ENCODE results near the gene RAD18.

The RAD18 gene

GRCh38 chr3:8978551-8978950 is 15.3 kb upstream of the RAD18 start:
- H3K36me3 ChIP-seq (ENCODE audit: control insufficient read depth, insufficient read depth, low read length) = no peaks in the 10 kb centered on the region
- H3K27me3 ChIP-seq (replicated peaks; ENCODE audit: control insufficient read depth, insufficient read depth, low read length, poor library complexity, severe bottlenecking) = no peaks in the 10 kb centered on the region
- no peak overlapping the region for H3K27ac ChIP-seq (ENCODE audit: insufficient read depth, low read length, poor library complexity, severe bottlenecking)
- no peak for DNase-seq
- no peaks in the 10 kb centered on the region for H3K4me1 ChIP-seq (ENCODE audit: control insufficient read depth, insufficient read depth, low read length, poor library complexity, severe bottlenecking)
- no peak overlapping the region for H3K4me3 ChIP-seq (ENCODE audit: insufficient read depth, low read depth, low read length, poor library complexity, severe bottlenecking)
- no peaks in the 10 kb centered on the region for H3K9me3 ChIP-seq (ENCODE audit: control insufficient read depth, low read length)

- Histone ChIP-seq H3K4me1 (ENCODE audit: control insufficient read depth, insufficient read depth, low read length, poor library complexity, severe bottlenecking) (no peaks in the 10 kb centered on the region), H3K27ac (ENCODE audit: insufficient read depth, low read length, poor library complexity, severe bottlenecking) (no peak overlapping the region), H3K27me3 (replicated peaks; ENCODE audit: control insufficient read depth, insufficient read depth, low read length, poor library complexity, severe bottlenecking) (no peaks in the 10 kb centered on the region), H3K36me3 (ENCODE audit: control insufficient read depth, insufficient read depth, low read length) (no peaks in the 10 kb centered on the region), H3K4me3 (ENCODE audit: insufficient read depth, low read depth, low read length, poor library complexity, severe bottlenecking) (no peak overlapping the region), H3K9me3 (ENCODE audit: control insufficient read depth, low read length) (no peaks in the 10 kb centered on the region)
- no peak for DNase-seq
Measured at GRCh38 chr3:8976540-8977182, 13.4 kb upstream of the RAD18 start.

- H3K4me1 ChIP-seq (ENCODE audit: control insufficient read depth, insufficient read depth, low read length, poor library complexity, severe bottlenecking) = no peaks in the 10 kb centered on the region
- no peak for DNase-seq
- no peaks in the 10 kb centered on the region for H3K9me3 ChIP-seq (ENCODE audit: control insufficient read depth, low read length)
- no peaks in the 10 kb centered on the region for H3K36me3 ChIP-seq (ENCODE audit: control insufficient read depth, insufficient read depth, low read length)
- no peak overlapping the region for H3K4me3 ChIP-seq (ENCODE audit: insufficient read depth, low read depth, low read length, poor library complexity, severe bottlenecking)
- H3K27ac ChIP-seq (ENCODE audit: insufficient read depth, low read length, poor library complexity, severe bottlenecking) = no peak overlapping the region
- H3K27me3 ChIP-seq (replicated peaks; ENCODE audit: control insufficient read depth, insufficient read depth, low read length, poor library complexity, severe bottlenecking) = no peaks in the 10 kb centered on the region
Measured at GRCh38 chr3:8975081-8976020, 12.1 kb upstream of the RAD18 start.

GRCh38 chr3:8974458-8974857 is 11.2 kb upstream of the RAD18 start:
- Histone ChIP-seq H3K4me1 (ENCODE audit: control insufficient read depth, insufficient read depth, low read length, poor library complexity, severe bottlenecking) (no peaks in the 10 kb centered on the region), H3K4me3 (ENCODE audit: insufficient read depth, low read depth, low read length, poor library complexity, severe bottlenecking) (no peak overlapping the region), H3K36me3 (ENCODE audit: control insufficient read depth, insufficient read depth, low read length) (no peaks in the 10 kb centered on the region), H3K27ac (ENCODE audit: insufficient read depth, low read length, poor library complexity, severe bottlenecking) (no peak overlapping the region), H3K9me3 (ENCODE audit: control insufficient read depth, low read length) (no peaks in the 10 kb centered on the region), H3K27me3 (replicated peaks; ENCODE audit: control insufficient read depth, insufficient read depth, low read length, poor library complexity, severe bottlenecking) (no peaks in the 10 kb centered on the region)
- no peak for DNase-seq

- H3K36me3 ChIP-seq (ENCODE audit: control insufficient read depth, insufficient read depth, low read length) = no peaks in the 10 kb centered on the region
- no peaks in the 10 kb centered on the region for H3K4me1 ChIP-seq (ENCODE audit: control insufficient read depth, insufficient read depth, low read length, poor library complexity, severe bottlenecking)
- no peak overlapping the region for H3K27ac ChIP-seq (ENCODE audit: insufficient read depth, low read length, poor library complexity, severe bottlenecking)
- no peak for DNase-seq
- no peak overlapping the region for H3K4me3 ChIP-seq (ENCODE audit: insufficient read depth, low read depth, low read length, poor library complexity, severe bottlenecking)
- H3K27me3 ChIP-seq (replicated peaks; ENCODE audit: control insufficient read depth, insufficient read depth, low read length, poor library complexity, severe bottlenecking) = no peaks in the 10 kb centered on the region
- no peaks in the 10 kb centered on the region for H3K9me3 ChIP-seq (ENCODE audit: control insufficient read depth, low read length)
Measured at GRCh38 chr3:8972639-8973038, 9.4 kb upstream of the RAD18 start.

GRCh38 chr3:8970971-8971589 is 7.8 kb upstream of the RAD18 start:
- no peaks in the 10 kb centered on the region for H3K36me3 ChIP-seq (ENCODE audit: control insufficient read depth, insufficient read depth, low read length)
- H3K9me3 ChIP-seq (ENCODE audit: control insufficient read depth, low read length) = no peaks in the 10 kb centered on the region
- H3K4me3 ChIP-seq (ENCODE audit: insufficient read depth, low read depth, low read length, poor library complexity, severe bottlenecking) = no peak overlapping the region
- no peaks in the 10 kb centered on the region for H3K27me3 ChIP-seq (replicated peaks; ENCODE audit: control insufficient read depth, insufficient read depth, low read length, poor library complexity, severe bottlenecking)
- no peaks in the 10 kb centered on the region for H3K4me1 ChIP-seq (ENCODE audit: control insufficient read depth, insufficient read depth, low read length, poor library complexity, severe bottlenecking)
- H3K27ac ChIP-seq (ENCODE audit: insufficient read depth, low read length, poor library complexity, severe bottlenecking) = no peak overlapping the region
- peak; percentile 42 to 61 (median 49) for DNase-seq

GRCh38 chr3:8969241-8969640 is 6.0 kb upstream of the RAD18 start:
- H3K9me3 ChIP-seq (ENCODE audit: control insufficient read depth, low read length) = no peaks in the 10 kb centered on the region
- H3K4me1 ChIP-seq (ENCODE audit: control insufficient read depth, insufficient read depth, low read length, poor library complexity, severe bottlenecking) = no peaks in the 10 kb centered on the region
- H3K4me3 ChIP-seq (ENCODE audit: insufficient read depth, low read depth, low read length, poor library complexity, severe bottlenecking) = no peak overlapping the region
- no peaks in the 10 kb centered on the region for H3K36me3 ChIP-seq (ENCODE audit: control insufficient read depth, insufficient read depth, low read length)
- DNase-seq = no peak
- no peak overlapping the region for H3K27ac ChIP-seq (ENCODE audit: insufficient read depth, low read length, poor library complexity, severe bottlenecking)
- H3K27me3 ChIP-seq (replicated peaks; ENCODE audit: control insufficient read depth, insufficient read depth, low read length, poor library complexity, severe bottlenecking) = no peaks in the 10 kb centered on the region

- H3K4me3 ChIP-seq (ENCODE audit: insufficient read depth, low read depth, low read length, poor library complexity, severe bottlenecking) = no peak overlapping the region
- DNase-seq = no peak
- H3K9me3 ChIP-seq (ENCODE audit: control insufficient read depth, low read length) = no peaks in the 10 kb centered on the region
- H3K27me3 ChIP-seq (replicated peaks; ENCODE audit: control insufficient read depth, insufficient read depth, low read length, poor library complexity, severe bottlenecking) = no peaks in the 10 kb centered on the region
- no peaks in the 10 kb centered on the region for H3K36me3 ChIP-seq (ENCODE audit: control insufficient read depth, insufficient read depth, low read length)
- H3K27ac ChIP-seq (ENCODE audit: insufficient read depth, low read length, poor library complexity, severe bottlenecking) = no peak overlapping the region
- H3K4me1 ChIP-seq (ENCODE audit: control insufficient read depth, insufficient read depth, low read length, poor library complexity, severe bottlenecking) = peaks cover 4% of the 10 kb centered on the region
Measured at GRCh38 chr3:8968375-8968882, 5.2 kb upstream of the RAD18 start.

GRCh38 chr3:8967553-8967952 is 4.3 kb upstream of the RAD18 start:
- no peaks in the 10 kb centered on the region for H3K27me3 ChIP-seq (replicated peaks; ENCODE audit: control insufficient read depth, insufficient read depth, low read length, poor library complexity, severe bottlenecking)
- H3K9me3 ChIP-seq (ENCODE audit: control insufficient read depth, low read length) = no peaks in the 10 kb centered on the region
- no peak overlapping the region for H3K27ac ChIP-seq (ENCODE audit: insufficient read depth, low read length, poor library complexity, severe bottlenecking)
- H3K36me3 ChIP-seq (ENCODE audit: control insufficient read depth, insufficient read depth, low read length) = no peaks in the 10 kb centered on the region
- H3K4me1 ChIP-seq (ENCODE audit: control insufficient read depth, insufficient read depth, low read length, poor library complexity, severe bottlenecking) = peaks cover 8% of the 10 kb centered on the region
- H3K4me3 ChIP-seq (ENCODE audit: insufficient read depth, low read depth, low read length, poor library complexity, severe bottlenecking) = no peak overlapping the region
- DNase-seq = no peak

All from effector memory CD4-positive, alpha-beta T cell (primary cell).